GM23338 (cell line): ENCODE data around the gene USH2A. TPM values are rescaled to one million over a fixed set of nuclear protein-coding genes. Genes with fewer than 3 reads are reported as not detected.

Experiments used
- ATAC-seq: fragments of 200-7000 bp; cut with Tn5 transposase; 3 replicates; pipeline ENCODE4 v1.9.1; 2020
- DNase-seq: peaks from one replicate; pipeline ENCODE4 v3.0.0-alpha.2; 2015; ENCODE audit warnings: low spot score
- H2AFZ ChIP-seq: fragments of 200-600 bp; sonication (generic); 2 replicates; pipeline ENCODE4 v1.8.0; 2016; ENCODE audit warnings: antibody characterized with exemption, mild to moderate bottlenecking, moderate library complexity
- H3F3A ChIP-seq: fragments of 200-600 bp; sonication (generic); replicated peaks from 2 replicates; pipeline ENCODE4 v1.8.0; 2017; ENCODE audit warnings: antibody characterized with exemption, mixed run types, low read depth
- H3K27ac ChIP-seq: fragments of 200-600 bp; sonication (generic); 2 replicates; pipeline ENCODE4 v1.6.1; 2016; ENCODE audit warnings: low read depth
- H3K27me3 ChIP-seq: fragments of 200-600 bp; sonication (generic); 2 replicates; pipeline ENCODE4 v1.8.0; 2016; ENCODE audit warnings: mild to moderate bottlenecking, mixed run types, moderate library complexity; ENCODE audit not compliant: insufficient read depth
- H3K36me3 ChIP-seq: fragments of 200-600 bp; sonication (generic); 2 replicates; pipeline ENCODE4 v1.8.0; 2016; ENCODE audit warnings: mild to moderate bottlenecking; ENCODE audit not compliant: insufficient read depth
- H3K4me1 ChIP-seq: fragments of 200-600 bp; sonication (generic); 2 replicates; pipeline ENCODE4 v1.8.0; 2016; ENCODE audit warnings: mild to moderate bottlenecking, moderate library complexity; ENCODE audit not compliant: insufficient read depth
- H3K4me2 ChIP-seq: fragments of 200-600 bp; sonication (generic); 2 replicates; pipeline ENCODE4 v1.7.1; 2017; ENCODE audit warnings: mixed run types
- H3K4me3 ChIP-seq: fragments of 200-600 bp; sonication (generic); 2 replicates; pipeline ENCODE4 v1.6.1; 2016; ENCODE audit warnings: mixed run types
- H3K79me2 ChIP-seq: fragments of 200-600 bp; sonication (generic); replicated peaks from 2 replicates; pipeline ENCODE4 v1.8.0; 2017; ENCODE audit warnings: mild to moderate bottlenecking; ENCODE audit not compliant: insufficient read depth
- H3K9me2 ChIP-seq: fragments of 200-600 bp; sonication (generic); 2 replicates; pipeline ENCODE4 v1.8.0; 2017; ENCODE audit not compliant: insufficient read depth
- H4K20me1 ChIP-seq: fragments of 200-600 bp; sonication (generic); replicated peaks from 2 replicates; pipeline ENCODE4 v1.8.0; 2017; ENCODE audit warnings: mild to moderate bottlenecking; ENCODE audit not compliant: insufficient read depth
- H3K27ac Mint-ChIP-seq: 2 replicates; pipeline ENCODE4 v1.8.0; 2020; ENCODE audit warnings: inconsistent platforms, mild to moderate bottlenecking, moderate library complexity, mixed read lengths
- H3K27me3 Mint-ChIP-seq: 3 replicates; pipeline ENCODE4 v1.8.0; 2022; ENCODE audit warnings: low read depth, mild to moderate bottlenecking, moderate library complexity, mixed read lengths, inconsistent platforms; ENCODE audit not compliant: insufficient read depth, poor library complexity
- H3K36me3 Mint-ChIP-seq: 3 replicates; pipeline ENCODE4 v1.8.0; 2021; ENCODE audit warnings: low read depth, mild to moderate bottlenecking, inconsistent platforms, moderate library complexity, mixed read lengths
- H3K4me1 Mint-ChIP-seq: 3 replicates; pipeline ENCODE4 v1.8.0; 2020; ENCODE audit warnings: mild to moderate bottlenecking, inconsistent platforms, mixed read lengths
- H3K4me3 Mint-ChIP-seq: 3 replicates; pipeline ENCODE4 v1.8.0; 2021; ENCODE audit warnings: moderate library complexity, mild to moderate bottlenecking, inconsistent platforms, mixed read lengths
- H3K9me3 Mint-ChIP-seq: 3 replicates; pipeline ENCODE4 v1.8.0; 2020; ENCODE audit warnings: moderate library complexity, mild to moderate bottlenecking, inconsistent platforms, mixed read lengths
- CREB1 ChIP-seq: fragments of 250-450 bp; sonication (Bioruptor Pico); IDR thresholded peaks from 2 replicates; pipeline ENCODE4 v1.5.0; 2020; ENCODE audit warnings: low read depth, mild to moderate bottlenecking, moderate library complexity
- CTCF ChIP-seq, 2 experiments: fragments of 200-600 bp in 1 of 2; sonication (generic) in 1 of 2; conservative IDR thresholded peaks; 2 replicates each; pipeline versions ENCODE4 v1.5.1 to v1.6.1; 2016 to 2017; ENCODE audit warnings: antibody characterized with exemption in 2 of 2, low read depth in 2 of 2, mild to moderate bottlenecking in 2 of 2, moderate library complexity in 1 of 2
- ETS1 ChIP-seq: IDR thresholded peaks from 2 replicates; pipeline ENCODE4 v1.6.1; 2016; ENCODE audit warnings: antibody characterized with exemption
- EZH2 ChIP-seq: fragments of 200-600 bp; sonication (generic); IDR thresholded peaks from one replicate; pipeline ENCODE4 v1.8.0; 2017; ENCODE audit warnings: antibody characterized with exemption, mild to moderate bottlenecking, low read depth; ENCODE audit not compliant: unreplicated experiment
- EZH2phosphoT487 ChIP-seq: fragments of 200-600 bp; sonication (generic); IDR thresholded peaks from one replicate; pipeline ENCODE4 v1.8.1; 2018; ENCODE audit warnings: antibody characterized with exemption; ENCODE audit not compliant: unreplicated experiment
- NANOG ChIP-seq: IDR thresholded peaks from 2 replicates; pipeline ENCODE4 v1.6.1; 2016; ENCODE audit warnings: antibody characterized with exemption, borderline replicate concordance
- POLR2AphosphoS5 ChIP-seq: IDR thresholded peaks from 2 replicates; pipeline ENCODE4 v1.6.1; 2016; ENCODE audit warnings: antibody characterized with exemption, low read depth
- REST ChIP-seq: IDR thresholded peaks from one replicate; pipeline ENCODE4 v1.6.1; 2018; ENCODE audit warnings: antibody characterized with exemption; ENCODE audit not compliant: unreplicated experiment
- STAT1 ChIP-seq: IDR thresholded peaks from one replicate; pipeline ENCODE4 v1.6.1; 2016; ENCODE audit warnings: antibody characterized with exemption; ENCODE audit not compliant: unreplicated experiment
- ZNF114 ChIP-seq: fragments of 250-450 bp; sonication (Bioruptor Pico); IDR thresholded peaks from 2 replicates; pipeline ENCODE4 v1.5.0; 2020; ENCODE audit warnings: mild to moderate bottlenecking, moderate library complexity
- ZNF331 ChIP-seq: fragments of 250-450 bp; sonication (Bioruptor Pico); IDR thresholded peaks from 2 replicates; pipeline ENCODE4 v1.5.0; 2020; ENCODE audit warnings: low read depth, mild to moderate bottlenecking, moderate library complexity
- ZNF462 ChIP-seq: fragments of 250-450 bp; sonication (Bioruptor Pico); IDR thresholded peaks from 2 replicates; pipeline ENCODE4 v1.5.0; 2020; ENCODE audit warnings: mild to moderate bottlenecking, moderate library complexity
- polyA plus RNA-seq: library from polyadenylated mRNA; unstranded; fragments of >200 nt; fragmentation: Nextera tagmentation; extraction: Ambion mirVana; gene quantifications from 2 replicates; pipeline ENCODE4 v1.2.1, GENCODE V29; 2016
- total RNA-seq: library from RNA; depleted of rRNA; stranded (reverse); fragments of >200 nt; shearing (Covaris generic); gene quantifications from 2 replicates; pipeline ENCODE4 v1.2.3, GENCODE V29; 2014

Gene USH2A
- total and polyA plus RNA-seq, 2 experiments from 2014 or later: 0.03 TPM

- H3K4me2 ChIP-seq: no peak overlapping the region
- H3K36me3 ChIP-seq: no peaks in the 10 kb centered on the region
- Mint-ChIP-seq H3K4me1 (peaks cover 19% of the 10 kb centered on the region), H3K4me3 (no peak overlapping the region), H3K36me3 (peaks cover 23% of the 10 kb centered on the region; the same call in 2 of the 3 replicates), H3K27ac (no peak overlapping the region), H3K27me3 (peaks cover 2% of the 10 kb centered on the region), H3K9me3 (peaks cover 20% of the 10 kb centered on the region)
- TF ChIP-seq ETS1 (no peak), STAT1 (no peak), EZH2phosphoT487 (no peak), ZNF114 (CRISPR knock-in tag) (no peak), NANOG (no peak), REST (no peak), EZH2 (no peak), CREB1 (CRISPR knock-in tag) (no peak), ZNF462 (CRISPR knock-in tag) (no peak), ZNF331 (CRISPR knock-in tag) (no peak), POLR2AphosphoS5 (no peak), CTCF (conservative IDR thresholded peaks at IDR 0.05; ENCODE audit: low read depth in 2 of 2) (no peak)
- no peaks in the 10 kb centered on the region for H3K79me2 ChIP-seq
- no peak overlapping the region for H3K27ac ChIP-seq
- no peak for ATAC-seq
- peaks cover 13% of the 10 kb centered on the region for H3K4me1 ChIP-seq
- no peak for DNase-seq
- H3K4me3 ChIP-seq: no peak overlapping the region
- H2AFZ ChIP-seq: no peak overlapping the region
- no peaks in the 10 kb centered on the region for H3K9me2 ChIP-seq
- no peaks in the 10 kb centered on the region for H3F3A ChIP-seq
- no peaks in the 10 kb centered on the region for H3K27me3 ChIP-seq
- H4K20me1 ChIP-seq: no peaks in the 10 kb centered on the region
Measured at GRCh38 chr1:215835951-215836350, 587.3 kb downstream of the USH2A start.
